ENCODE results near the gene DENND6B. TPM values are rescaled to one million over a fixed set of nuclear protein-coding genes. Genes with fewer than 3 reads are reported as not detected.

The DENND6B gene
- total RNA-seq, 1 donor from 2014 or later: 2.7 TPM

DNA sequence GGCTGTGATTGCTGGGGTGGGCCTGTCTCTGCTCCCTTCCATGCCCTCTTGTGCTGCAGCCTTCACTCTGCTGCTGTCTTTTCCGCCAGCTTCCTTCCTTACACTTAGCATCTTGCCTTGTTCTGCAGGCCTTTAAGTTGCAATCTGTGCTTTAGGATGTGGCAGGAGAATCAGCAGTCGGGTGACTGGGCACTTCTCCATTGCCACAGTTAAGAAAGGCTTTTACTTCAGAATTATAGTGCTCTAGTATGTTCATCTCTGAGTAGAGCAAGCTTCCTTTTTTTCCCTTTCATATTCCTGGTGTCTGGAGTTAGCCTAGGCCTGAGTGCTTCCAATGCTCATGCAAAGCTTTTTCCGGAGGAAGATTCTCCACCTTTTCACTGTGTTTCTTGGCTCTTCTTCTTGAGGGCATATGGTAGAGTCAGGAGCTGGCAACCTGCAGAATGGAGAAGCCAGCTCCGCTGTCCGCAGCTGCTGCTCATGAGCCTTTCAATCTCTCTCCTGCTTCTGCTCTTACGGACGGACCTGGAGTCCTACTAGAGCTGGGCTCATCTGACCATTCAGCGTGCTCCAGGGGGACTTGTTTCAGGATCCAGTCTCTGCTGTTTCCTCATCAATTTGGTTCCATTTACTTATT is 36.5 kb upstream of the DENND6B start:
- H3K27me3 ChIP-seq: no peaks in the 10 kb centered on the region
- TF ChIP-seq, protein P1, sequence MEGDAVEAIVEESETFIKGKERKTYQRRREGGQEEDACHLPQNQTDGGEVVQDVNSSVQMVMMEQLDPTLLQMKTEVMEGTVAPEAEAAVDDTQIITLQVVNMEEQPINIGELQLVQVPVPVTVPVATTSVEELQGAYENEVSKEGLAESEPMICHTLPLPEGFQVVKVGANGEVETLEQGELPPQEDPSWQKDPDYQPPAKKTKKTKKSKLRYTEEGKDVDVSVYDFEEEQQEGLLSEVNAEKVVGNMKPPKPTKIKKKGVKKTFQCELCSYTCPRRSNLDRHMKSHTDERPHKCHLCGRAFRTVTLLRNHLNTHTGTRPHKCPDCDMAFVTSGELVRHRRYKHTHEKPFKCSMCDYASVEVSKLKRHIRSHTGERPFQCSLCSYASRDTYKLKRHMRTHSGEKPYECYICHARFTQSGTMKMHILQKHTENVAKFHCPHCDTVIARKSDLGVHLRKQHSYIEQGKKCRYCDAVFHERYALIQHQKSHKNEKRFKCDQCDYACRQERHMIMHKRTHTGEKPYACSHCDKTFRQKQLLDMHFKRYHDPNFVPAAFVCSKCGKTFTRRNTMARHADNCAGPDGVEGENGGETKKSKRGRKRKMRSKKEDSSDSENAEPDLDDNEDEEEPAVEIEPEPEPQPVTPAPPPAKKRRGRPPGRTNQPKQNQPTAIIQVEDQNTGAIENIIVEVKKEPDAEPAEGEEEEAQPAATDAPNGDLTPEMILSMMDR (IDR thresholded peaks at IDR 0.05): no peak
- no peak for TF ChIP-seq POLR2AphosphoS5 (IDR thresholded peaks at IDR 0.05; ENCODE audit: insufficient read depth in 1 of 2, low read depth in 1 of 2)
- no peak for TF ChIP-seq POLR2A (IDR thresholded peaks at IDR 0.05)
- peaks cover 0 to 8% of the 10 kb centered on the region in 2 donors for H3K36me3 ChIP-seq
- intact Hi-C loops (cut with DNase I): no loop called here
- no peak overlapping the region for H3K4me3 ChIP-seq
- no peak overlapping the region for H3K27ac ChIP-seq
- peaks cover 30% of the 10 kb centered on the region for H3K4me1 ChIP-seq
- no peak for DNase-seq (ENCODE audit: extremely low spot score in 2 of 2)
- H3K9me3 ChIP-seq: no peaks in the 10 kb centered on the region

DNA sequence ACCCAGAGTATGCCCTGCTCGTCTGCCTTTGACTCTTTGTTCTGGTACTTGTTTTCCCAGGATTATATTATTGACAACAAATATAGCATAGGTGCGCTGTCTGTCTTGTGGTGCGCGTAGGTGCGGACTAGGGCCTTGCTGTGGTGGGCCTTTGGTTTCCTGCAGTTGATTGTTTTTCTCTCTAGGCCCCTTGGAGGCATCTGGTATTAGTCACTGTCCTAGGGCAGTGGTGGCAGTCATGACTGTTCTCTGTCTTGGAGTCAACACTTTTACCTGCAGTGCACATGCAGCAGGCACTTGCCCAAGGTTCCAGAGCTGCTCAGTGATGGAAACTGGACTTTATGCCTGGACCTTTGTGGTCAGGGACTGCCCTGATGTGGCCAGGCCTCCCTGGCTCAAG is 34.9 kb upstream of the DENND6B start:
- Histone ChIP-seq H3K4me3 (no peak overlapping the region), H3K27ac (no peak overlapping the region), H3K9me3 (no peaks in the 10 kb centered on the region), H3K36me3 (peaks cover 0 to 8% of the 10 kb centered on the region in 2 donors), H3K4me1 (peaks cover 23% of the 10 kb centered on the region), H3K27me3 (no peaks in the 10 kb centered on the region)
- no peak for TF ChIP-seq POLR2AphosphoS5 (IDR thresholded peaks at IDR 0.05; ENCODE audit: insufficient read depth in 1 of 2, low read depth in 1 of 2)
- TF ChIP-seq, protein P1 (IDR thresholded peaks at IDR 0.05): no peak
- intact Hi-C loops (cut with DNase I): no loop called here
- no peak for DNase-seq (ENCODE audit: extremely low spot score in 2 of 2)

DNA sequence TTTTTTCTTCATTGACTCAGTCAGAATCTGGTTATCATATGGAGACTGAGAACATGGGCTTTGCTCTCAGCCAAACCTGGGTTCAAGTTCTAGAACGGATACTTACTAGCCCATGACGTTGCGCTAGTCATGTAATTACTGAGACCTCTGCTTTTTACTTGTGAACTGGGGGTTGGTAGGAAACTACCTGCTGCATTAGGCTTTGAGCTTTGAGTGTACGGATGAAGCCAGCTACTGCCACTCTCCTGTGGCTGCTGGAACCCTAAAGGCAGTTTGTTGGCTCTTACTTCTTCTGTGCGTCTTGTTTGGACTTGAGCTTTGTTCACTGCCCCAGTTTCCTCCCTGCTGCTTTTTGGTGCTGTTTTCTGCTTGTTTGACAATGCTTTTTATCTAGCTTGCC is 34.4 kb upstream of the DENND6B start:
- H3K9me3 ChIP-seq: no peaks in the 10 kb centered on the region
- intact Hi-C loops (cut with DNase I): no loop called here
- peaks cover 20% of the 10 kb centered on the region for H3K4me1 ChIP-seq
- H3K27ac ChIP-seq: no peak overlapping the region
- H3K36me3 ChIP-seq: peaks cover 0 to 8% of the 10 kb centered on the region in 2 donors
- no peaks in the 10 kb centered on the region for H3K27me3 ChIP-seq
- DNase-seq (ENCODE audit: extremely low spot score in 2 of 2): no peak
- no peak overlapping the region for H3K4me3 ChIP-seq
- TF ChIP-seq, protein P1 (IDR thresholded peaks at IDR 0.05): no peak
- TF ChIP-seq POLR2AphosphoS5 (IDR thresholded peaks at IDR 0.05; ENCODE audit: insufficient read depth in 1 of 2, low read depth in 1 of 2) (no peak), POLR2A (IDR thresholded peaks at IDR 0.05) (no peak)

DNA sequence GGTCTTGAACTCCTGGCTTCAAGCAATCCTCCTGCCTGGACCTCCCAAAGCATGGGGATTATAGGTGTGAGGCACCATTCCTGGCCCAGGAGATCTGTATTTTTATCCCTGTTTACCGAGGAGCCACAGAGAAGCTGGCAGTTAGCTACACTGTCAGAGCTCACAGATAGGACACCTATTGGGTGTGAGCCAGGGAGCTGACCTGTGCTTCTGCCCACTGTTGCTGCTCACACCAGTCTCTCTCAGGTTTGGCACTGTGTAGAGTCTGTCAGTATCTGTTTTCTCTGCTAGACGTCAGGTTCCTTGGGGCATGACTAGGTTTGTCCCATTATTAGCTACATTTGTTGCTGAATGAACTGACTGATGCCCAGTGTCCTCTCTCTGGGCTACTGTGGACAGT is 33.8 kb upstream of the DENND6B start:
- intact Hi-C loops (cut with DNase I): no loop called here

DNA sequence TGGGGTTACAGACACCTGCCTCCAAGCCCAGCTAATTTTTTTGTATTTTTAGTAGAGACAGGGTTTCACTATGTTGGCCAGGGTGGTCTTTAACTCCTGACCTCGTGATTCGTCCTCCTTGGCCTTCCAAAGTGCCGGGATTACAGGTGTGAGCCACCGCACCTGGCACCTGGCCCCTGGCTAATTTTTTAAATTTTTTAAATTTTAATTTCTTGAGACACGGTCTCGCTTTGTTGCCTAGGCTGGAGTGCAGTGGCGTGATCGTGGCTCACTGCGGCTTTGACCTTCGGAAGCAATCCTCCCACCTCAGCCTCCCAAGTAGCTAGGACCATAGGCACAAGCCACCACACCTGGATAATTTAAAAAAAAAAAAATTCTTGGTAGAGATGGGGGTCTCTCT is 30.9 kb upstream of the DENND6B start:
- TF ChIP-seq POLR2A (IDR thresholded peaks at IDR 0.05): no peak
- no peak for TF ChIP-seq POLR2AphosphoS5 (IDR thresholded peaks at IDR 0.05; ENCODE audit: insufficient read depth in 1 of 2, low read depth in 1 of 2)
- TF ChIP-seq, protein P1 (IDR thresholded peaks at IDR 0.05): no peak
- Histone ChIP-seq H3K27me3 (no peaks in the 10 kb centered on the region), H3K4me1 (peaks cover 13% of the 10 kb centered on the region), H3K9me3 (no peaks in the 10 kb centered on the region), H3K4me3 (no peak overlapping the region), H3K36me3 (peaks cover 0 to 8% of the 10 kb centered on the region in 2 donors), H3K27ac (no peak overlapping the region)
- intact Hi-C loops (cut with DNase I): no loop called here
- DNase-seq (ENCODE audit: extremely low spot score in 2 of 2): no peak

More for the DNA sequence above, 33.8 kb upstream of the DENND6B start:
- no peak for TF ChIP-seq POLR2A (IDR thresholded peaks at IDR 0.05)
- H3K9me3 ChIP-seq: no peaks in the 10 kb centered on the region
- no peaks in the 10 kb centered on the region for H3K27me3 ChIP-seq
- no peak overlapping the region for H3K27ac ChIP-seq
- DNase-seq (ENCODE audit: extremely low spot score in 2 of 2): no peak
- H3K4me1 ChIP-seq: peaks cover 13% of the 10 kb centered on the region
- no peak overlapping the region for H3K4me3 ChIP-seq
- peaks cover 0 to 8% of the 10 kb centered on the region in 2 donors for H3K36me3 ChIP-seq

Measured in vagina (tissue), 2 donors.